ENCODE data around the gene C1orf210.

DNA sequence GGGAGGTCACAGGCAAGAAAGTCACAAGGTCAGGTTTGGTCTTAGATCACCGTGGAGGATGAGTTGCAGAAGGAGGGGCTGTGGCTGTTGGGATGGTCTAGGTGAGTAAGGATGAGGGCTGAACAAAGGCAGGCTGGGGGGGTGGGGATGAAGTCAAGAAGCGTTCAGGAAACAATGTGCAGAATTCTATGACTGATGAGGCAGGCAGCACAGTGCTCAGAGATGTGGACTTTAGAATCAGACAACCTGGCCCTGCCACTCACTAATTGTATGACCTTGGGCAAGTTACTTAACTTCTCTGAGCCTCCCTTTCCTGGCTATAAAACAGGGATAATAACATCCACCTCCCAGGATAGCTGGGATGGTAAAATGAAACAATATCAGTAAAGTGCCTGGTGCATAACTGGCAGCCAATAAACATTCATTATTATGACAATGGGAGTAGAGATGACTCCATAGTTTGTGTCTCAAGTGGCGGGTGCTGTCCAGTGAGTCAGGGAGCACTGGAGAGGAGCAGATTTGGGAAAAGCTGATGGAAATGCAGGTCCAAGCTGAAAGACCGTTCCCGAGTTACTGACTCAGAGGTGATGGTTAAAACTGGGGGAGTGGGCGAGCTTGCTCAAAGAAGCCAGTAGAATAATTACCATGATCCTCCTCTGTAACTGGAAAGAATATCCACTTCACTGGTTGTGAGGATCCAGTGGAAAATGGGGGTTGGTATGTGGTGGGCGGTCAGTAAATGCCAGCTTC is 17.5 kb upstream of the C1orf210 start:
- TF ChIP-seq, protein P1, sequence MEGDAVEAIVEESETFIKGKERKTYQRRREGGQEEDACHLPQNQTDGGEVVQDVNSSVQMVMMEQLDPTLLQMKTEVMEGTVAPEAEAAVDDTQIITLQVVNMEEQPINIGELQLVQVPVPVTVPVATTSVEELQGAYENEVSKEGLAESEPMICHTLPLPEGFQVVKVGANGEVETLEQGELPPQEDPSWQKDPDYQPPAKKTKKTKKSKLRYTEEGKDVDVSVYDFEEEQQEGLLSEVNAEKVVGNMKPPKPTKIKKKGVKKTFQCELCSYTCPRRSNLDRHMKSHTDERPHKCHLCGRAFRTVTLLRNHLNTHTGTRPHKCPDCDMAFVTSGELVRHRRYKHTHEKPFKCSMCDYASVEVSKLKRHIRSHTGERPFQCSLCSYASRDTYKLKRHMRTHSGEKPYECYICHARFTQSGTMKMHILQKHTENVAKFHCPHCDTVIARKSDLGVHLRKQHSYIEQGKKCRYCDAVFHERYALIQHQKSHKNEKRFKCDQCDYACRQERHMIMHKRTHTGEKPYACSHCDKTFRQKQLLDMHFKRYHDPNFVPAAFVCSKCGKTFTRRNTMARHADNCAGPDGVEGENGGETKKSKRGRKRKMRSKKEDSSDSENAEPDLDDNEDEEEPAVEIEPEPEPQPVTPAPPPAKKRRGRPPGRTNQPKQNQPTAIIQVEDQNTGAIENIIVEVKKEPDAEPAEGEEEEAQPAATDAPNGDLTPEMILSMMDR (IDR thresholded peaks at IDR 0.05) = no peak
- no peak for TF ChIP-seq EP300 (IDR thresholded peaks at IDR 0.05)
